ENCODE data around the gene SIGLEC12. TPM values are rescaled to one million over a fixed set of nuclear protein-coding genes. Genes with fewer than 3 reads are reported as not detected.

SIGLEC12 gene
- total RNA-seq (2021) (not detected in 2 replicates), Bru-seq, nascent RNA (not detected), BruChase-seq, experiment 1, labeled RNA remaining after a 2-hour chase (not detected), BruChase-seq, experiment 2, labeled RNA remaining after a 6-hour chase (not detected)
- long read RNA-seq, result 0 reads

DNA sequence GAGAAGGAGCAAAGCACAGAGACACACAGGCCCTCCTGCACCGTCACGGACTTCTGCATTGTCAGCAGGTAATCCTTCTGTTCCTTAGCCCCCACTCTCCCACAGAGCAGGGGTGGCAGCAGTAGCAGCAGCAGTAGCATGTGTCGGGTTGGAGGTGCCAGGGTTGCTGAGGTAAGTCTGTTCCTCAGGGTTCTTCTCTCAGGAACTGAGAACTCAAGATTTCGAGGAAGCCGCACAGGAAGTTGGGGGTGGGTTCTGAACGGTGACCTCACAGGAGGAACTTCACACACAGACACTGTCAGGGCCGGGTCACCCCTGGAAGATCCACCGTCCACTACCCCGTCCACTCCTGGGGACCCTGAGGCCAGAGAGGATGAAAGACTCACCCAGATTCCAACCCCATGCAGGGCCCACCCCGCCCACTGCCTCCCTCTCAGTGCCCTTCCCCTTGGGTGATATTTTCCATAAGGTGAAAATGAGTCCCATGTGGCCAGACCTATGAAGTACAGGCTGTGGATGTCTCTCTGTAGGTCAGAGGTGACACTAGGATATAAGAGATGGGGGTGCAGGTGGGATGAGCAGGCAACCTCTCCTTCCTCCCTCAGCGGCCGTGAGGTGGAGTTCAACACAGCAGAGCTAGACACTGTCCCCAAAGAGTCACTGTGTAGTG is at the start of gene SIGLEC12:
TSS of gene SIGLEC12 (minus strand) at position 207 of the 670 bp plus-strand sequence. CDS start at position 140, 67 bp downstream.
- Histone ChIP-seq H3K36me3 (ENCODE audit: insufficient read depth, low read length, poor library complexity, severe bottlenecking) (no peaks in the 10 kb centered on the region), H3K27ac (ENCODE audit: low read depth, low read length, poor library complexity, severe bottlenecking) (no peak within 1 kb of the TSS), H3K27me3 (replicated peaks; ENCODE audit: insufficient read depth, low read depth, low read length, poor library complexity) (peaks cover 22% of the 10 kb centered on the region), H3K4me3 (ENCODE audit: low read depth, low read length, poor library complexity, severe bottlenecking) (no peak within 1 kb of the TSS), H3K9me3 (ENCODE audit: low read depth, low read length, poor library complexity, severe bottlenecking) (no peaks in the 10 kb centered on the region), H3K4me1 (ENCODE audit: insufficient read depth, low read length, poor library complexity, severe bottlenecking) (no peaks in the 10 kb centered on the region)
- no peak for DNase-seq (ENCODE audit: low spot score)
- intact Hi-C loops (cut with micrococcal nuclease; ENCODE audit: unreplicated experiment), result no loop called here
- ChIA-PET CTCF (no interaction called here), POLR2A (ENCODE audit: low non-redundant PET) (no interaction called here)
- BruUV-seq (replicated peaks), result no TSS peak
- TF ChIP-seq EZH2 (IDR thresholded peaks at IDR 0.05; ENCODE audit: borderline replicate concordance, low read depth, low read length, poor library complexity, severe bottlenecking), result no peak

DNA sequence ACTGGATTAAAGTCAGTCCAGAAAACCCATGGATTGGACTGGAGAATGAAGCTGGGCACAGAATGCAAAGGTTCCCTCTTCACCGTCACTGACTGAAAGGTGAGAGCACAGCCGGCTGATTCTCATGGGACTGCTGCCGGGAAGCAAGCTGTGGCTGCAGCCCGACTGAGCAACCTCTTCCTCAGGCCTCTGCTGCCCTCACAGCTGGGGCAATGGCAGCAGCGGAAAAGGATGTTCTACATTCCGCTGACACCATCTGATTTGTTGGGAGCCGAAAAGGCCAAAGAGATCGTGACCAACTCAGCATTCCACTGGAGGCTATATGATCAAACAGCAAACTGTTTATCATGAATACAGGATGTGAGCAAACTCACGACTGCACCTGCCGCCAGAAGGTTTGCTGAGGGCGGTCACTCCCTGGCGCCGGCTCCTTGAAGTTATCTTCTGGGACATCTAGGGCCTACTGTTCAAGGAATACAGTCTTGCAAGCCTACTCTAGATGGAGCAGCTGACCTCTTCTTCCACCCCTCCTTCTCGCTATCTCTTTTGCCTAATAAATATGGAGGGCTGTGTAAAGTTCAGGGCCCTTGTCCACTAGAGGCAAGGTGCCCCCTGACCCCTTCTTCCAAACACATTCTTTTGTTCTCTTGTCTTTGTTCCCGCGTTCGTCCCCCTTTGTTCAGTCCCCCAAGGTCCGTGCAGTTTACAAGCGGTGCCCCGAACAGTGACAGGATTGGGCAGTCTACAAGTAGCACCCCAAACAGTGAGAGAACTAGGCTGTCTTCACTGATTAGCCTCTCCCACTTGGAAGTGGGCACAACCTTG is 49.5 kb upstream of the SIGLEC12 start:
- intact Hi-C loops (cut with micrococcal nuclease; ENCODE audit: unreplicated experiment), result no loop called here
- TF ChIP-seq, protein P1, sequence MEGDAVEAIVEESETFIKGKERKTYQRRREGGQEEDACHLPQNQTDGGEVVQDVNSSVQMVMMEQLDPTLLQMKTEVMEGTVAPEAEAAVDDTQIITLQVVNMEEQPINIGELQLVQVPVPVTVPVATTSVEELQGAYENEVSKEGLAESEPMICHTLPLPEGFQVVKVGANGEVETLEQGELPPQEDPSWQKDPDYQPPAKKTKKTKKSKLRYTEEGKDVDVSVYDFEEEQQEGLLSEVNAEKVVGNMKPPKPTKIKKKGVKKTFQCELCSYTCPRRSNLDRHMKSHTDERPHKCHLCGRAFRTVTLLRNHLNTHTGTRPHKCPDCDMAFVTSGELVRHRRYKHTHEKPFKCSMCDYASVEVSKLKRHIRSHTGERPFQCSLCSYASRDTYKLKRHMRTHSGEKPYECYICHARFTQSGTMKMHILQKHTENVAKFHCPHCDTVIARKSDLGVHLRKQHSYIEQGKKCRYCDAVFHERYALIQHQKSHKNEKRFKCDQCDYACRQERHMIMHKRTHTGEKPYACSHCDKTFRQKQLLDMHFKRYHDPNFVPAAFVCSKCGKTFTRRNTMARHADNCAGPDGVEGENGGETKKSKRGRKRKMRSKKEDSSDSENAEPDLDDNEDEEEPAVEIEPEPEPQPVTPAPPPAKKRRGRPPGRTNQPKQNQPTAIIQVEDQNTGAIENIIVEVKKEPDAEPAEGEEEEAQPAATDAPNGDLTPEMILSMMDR (conservative IDR thresholded peaks at IDR 0.05; ENCODE audit: low read depth, low read length), result no peak
- no peak for TF ChIP-seq EZH2 (IDR thresholded peaks at IDR 0.05; ENCODE audit: borderline replicate concordance, low read depth, low read length, poor library complexity, severe bottlenecking)
- Histone ChIP-seq H3K27me3 (replicated peaks; ENCODE audit: insufficient read depth, low read depth, low read length, poor library complexity) (peaks cover 51% of the 10 kb centered on the region), H3K27ac (ENCODE audit: low read depth, low read length, poor library complexity, severe bottlenecking) (no peak overlapping the region), H3K4me1 (ENCODE audit: insufficient read depth, low read length, poor library complexity, severe bottlenecking) (no peaks in the 10 kb centered on the region), H3K9me3 (ENCODE audit: low read depth, low read length, poor library complexity, severe bottlenecking) (no peaks in the 10 kb centered on the region), H3K4me3 (ENCODE audit: low read depth, low read length, poor library complexity, severe bottlenecking) (no peak overlapping the region), H3K36me3 (ENCODE audit: insufficient read depth, low read length, poor library complexity, severe bottlenecking) (no peaks in the 10 kb centered on the region)
- no TSS peak for BruUV-seq (replicated peaks)
- CTCF ChIA-PET, result no interaction called here
- POLR2A ChIA-PET (ENCODE audit: low non-redundant PET), result no interaction called here
- no peak for DNase-seq (ENCODE audit: low spot score)

DNA sequence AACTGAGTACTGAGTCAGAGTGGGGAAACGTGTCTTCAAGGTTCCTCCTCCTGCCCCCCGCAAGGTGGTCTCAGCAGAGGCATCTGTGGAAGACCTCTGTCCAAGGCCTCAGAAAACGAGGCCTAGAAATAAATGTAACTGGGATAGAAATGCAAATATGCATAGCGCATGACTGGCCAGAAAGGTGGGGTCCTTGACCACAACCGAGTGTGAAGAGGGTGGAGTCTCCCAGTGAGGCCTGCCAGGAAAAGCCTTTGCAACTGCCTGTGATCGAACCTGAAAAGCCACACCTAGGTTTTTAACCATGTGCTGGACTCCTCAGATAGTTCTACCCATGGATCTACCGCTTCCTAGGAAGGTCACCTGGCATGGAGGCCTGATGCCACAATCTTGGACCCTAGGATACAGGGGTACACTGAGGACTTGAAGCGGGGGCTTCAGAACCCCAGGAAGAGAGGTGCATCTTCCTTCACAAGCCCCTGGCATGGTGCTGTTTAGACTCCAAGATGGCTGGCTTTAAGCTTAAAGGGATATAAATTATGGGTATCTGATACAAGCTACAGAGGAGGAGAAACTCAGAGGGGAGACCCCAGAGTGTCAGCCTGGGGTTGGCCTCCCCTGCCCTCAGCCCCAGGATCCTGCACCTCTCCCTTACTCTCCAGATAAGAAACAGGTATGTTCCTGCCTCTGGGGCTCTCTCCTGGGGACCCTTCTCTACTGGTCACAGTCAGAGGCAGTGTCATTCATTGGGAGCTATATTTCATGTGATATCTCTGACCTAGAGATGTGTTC is 48.1 kb upstream of the SIGLEC12 start:
- ChIA-PET CTCF (no interaction called here), POLR2A (ENCODE audit: low non-redundant PET) (no interaction called here)
- Histone ChIP-seq H3K9me3 (ENCODE audit: low read depth, low read length, poor library complexity, severe bottlenecking) (no peaks in the 10 kb centered on the region), H3K36me3 (ENCODE audit: insufficient read depth, low read length, poor library complexity, severe bottlenecking) (no peaks in the 10 kb centered on the region), H3K4me3 (ENCODE audit: low read depth, low read length, poor library complexity, severe bottlenecking) (no peak overlapping the region), H3K27me3 (replicated peaks; ENCODE audit: insufficient read depth, low read depth, low read length, poor library complexity) (peaks cover 61% of the 10 kb centered on the region), H3K4me1 (ENCODE audit: insufficient read depth, low read length, poor library complexity, severe bottlenecking) (no peaks in the 10 kb centered on the region), H3K27ac (ENCODE audit: low read depth, low read length, poor library complexity, severe bottlenecking) (no peak overlapping the region)
- no TSS peak for BruUV-seq (replicated peaks)
- intact Hi-C loops (cut with micrococcal nuclease; ENCODE audit: unreplicated experiment), result no loop called here
- TF ChIP-seq, protein P1 (conservative IDR thresholded peaks at IDR 0.05; ENCODE audit: low read depth, low read length), result no peak
- TF ChIP-seq EZH2 (IDR thresholded peaks at IDR 0.05; ENCODE audit: borderline replicate concordance, low read depth, low read length, poor library complexity, severe bottlenecking), result no peak
- DNase-seq (ENCODE audit: low spot score), result no peak
